ENCODE results near the gene CITED2.

Gene CITED2

DNA sequence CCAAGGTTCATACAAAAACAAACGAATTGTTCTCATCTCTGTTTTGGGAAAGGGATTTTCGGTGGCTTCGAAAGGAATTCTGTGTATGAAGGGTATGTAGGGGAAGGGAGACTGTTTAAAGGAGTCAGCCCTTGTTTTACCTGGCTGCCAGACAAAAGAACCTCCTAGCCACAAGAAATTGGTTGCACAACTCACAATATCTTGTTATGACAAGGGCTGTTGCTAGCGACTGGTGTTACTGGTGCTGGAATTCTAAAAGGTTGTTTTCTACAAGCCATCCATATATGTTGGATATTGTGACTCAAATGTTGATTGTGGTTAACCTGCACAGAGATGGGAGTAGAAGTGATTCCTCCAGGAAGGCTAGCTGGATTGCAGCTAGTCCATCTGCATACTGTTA, 34.6 kb upstream of the CITED2 start:
- TF ChIP-seq CTCF (conservative IDR thresholded peaks at IDR 0.05) (no peak), ZFX (IDR thresholded peaks at IDR 0.05) (no peak)
- H3K27ac ChIP-seq, result no peak overlapping the region

GRCh38 chr6:139407718-139408222, 33.3 kb upstream of the CITED2 start:
- no peak for TF ChIP-seq CTCF (conservative IDR thresholded peaks at IDR 0.05)
- no peak for TF ChIP-seq ZFX (IDR thresholded peaks at IDR 0.05)
- H3K27ac ChIP-seq, result no peak overlapping the region

GRCh38 chr6:139406577-139407343, 32.3 kb upstream of the CITED2 start:
- no peak overlapping the region for H3K27ac ChIP-seq
- TF ChIP-seq ZFX (IDR thresholded peaks at IDR 0.05), result no peak

DNA sequence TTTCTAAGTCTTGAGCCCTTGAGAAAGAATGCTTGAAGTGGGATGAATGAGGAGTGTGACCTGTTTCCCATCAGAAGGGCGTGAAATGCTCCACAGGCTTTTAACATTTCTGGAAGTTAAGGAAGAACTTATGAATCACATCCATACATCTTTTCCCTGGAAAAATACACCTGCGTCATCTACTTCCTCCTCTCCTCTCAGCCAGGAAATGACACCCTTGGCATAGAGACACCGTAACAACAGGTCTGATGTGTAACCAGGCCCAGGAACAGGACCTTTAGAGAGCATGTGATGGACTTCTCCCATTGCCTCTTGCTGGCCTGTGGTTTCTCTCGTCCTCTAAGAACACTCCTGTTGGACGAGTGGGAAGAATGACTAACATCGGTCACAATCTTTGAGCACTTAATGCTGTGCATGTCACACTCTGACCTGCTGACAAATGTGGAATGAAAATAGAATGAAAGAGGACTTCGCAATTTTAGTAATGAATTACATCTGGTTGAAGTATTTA, 28.5 kb upstream of the CITED2 start:
- TF ChIP-seq ZFX (IDR thresholded peaks at IDR 0.05) (no peak), CTCF (conservative IDR thresholded peaks at IDR 0.05) (no peak)
- no peak overlapping the region for H3K27ac ChIP-seq

DNA sequence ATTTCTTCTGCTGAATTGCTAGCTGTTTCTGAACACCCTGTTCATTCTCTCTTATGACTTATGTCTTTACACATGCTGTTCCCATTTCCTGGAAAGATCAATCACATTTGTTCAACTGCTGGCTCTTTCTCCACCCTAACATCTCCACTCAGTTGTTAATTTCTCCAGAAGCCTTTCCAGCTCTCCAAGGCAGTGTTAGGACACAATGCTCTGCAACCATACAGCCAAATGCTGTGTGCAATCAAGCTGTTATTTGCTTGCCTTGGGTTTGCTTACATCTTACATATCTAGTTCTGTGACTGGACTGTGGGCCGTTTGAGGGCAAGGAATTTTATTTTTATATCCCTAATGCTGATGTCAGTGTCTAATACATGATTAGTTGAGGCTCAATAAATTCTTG, 24.2 kb upstream of the CITED2 start:
- TF ChIP-seq ZFX (IDR thresholded peaks at IDR 0.05) (no peak), CTCF (conservative IDR thresholded peaks at IDR 0.05) (no peak)

GRCh38 chr6:139395891-139396301, 21.4 kb upstream of the CITED2 start:
- TF ChIP-seq ZFX (IDR thresholded peaks at IDR 0.05) (no peak), CTCF (conservative IDR thresholded peaks at IDR 0.05) (no peak)
- H3K27ac ChIP-seq, result no peak overlapping the region

More for the DNA sequence above, 24.2 kb upstream of the CITED2 start:
- H3K27ac ChIP-seq, result no peak overlapping the region

DNA sequence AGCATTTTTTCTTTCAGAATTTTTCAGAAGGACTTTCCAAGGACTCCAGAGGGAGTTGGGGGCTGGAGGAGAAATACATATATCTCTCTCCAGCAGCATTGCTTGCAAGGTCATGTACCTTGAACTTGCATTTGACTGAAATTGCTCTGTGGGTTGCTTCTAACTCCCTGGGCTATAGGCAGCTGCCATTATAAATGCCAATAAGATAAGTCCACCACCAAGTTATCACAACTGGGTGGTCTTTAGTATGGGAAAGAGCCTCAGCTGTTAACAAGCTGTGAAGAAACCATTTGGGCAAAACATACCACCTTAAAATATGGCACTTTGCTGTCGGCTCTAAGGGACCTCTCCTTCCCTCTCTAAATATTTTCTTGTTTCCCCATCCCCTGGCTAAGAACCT, 20.9 kb upstream of the CITED2 start:
- TF ChIP-seq ZFX (IDR thresholded peaks at IDR 0.05) (no peak), CTCF (conservative IDR thresholded peaks at IDR 0.05) (no peak)
- H3K27ac ChIP-seq, result no peak overlapping the region

Measured in C4-2B (cell line).